ENCODE results near the gene DDX19B.

DNA sequence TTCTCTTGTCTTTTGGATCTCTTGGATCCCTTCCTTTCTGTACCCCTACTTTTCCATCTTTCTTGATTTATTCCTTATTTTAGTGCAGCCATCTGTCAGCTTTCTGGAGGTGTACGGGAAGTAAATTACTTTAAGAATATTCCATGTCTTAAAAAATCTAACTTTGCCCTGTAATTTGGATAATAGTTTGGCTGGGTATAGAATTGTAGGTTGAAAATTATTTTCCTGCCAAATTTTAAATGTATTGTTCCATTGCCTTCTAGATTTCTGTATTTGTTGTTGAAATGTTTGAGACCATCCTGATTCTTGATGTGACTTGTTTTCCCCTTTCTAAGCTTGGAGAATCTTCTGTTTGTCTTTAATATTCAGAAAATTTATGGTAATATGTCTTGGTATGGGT lies 2.1 kb downstream of the DDX19B start:
- TF ChIP-seq POLR2A (IDR thresholded peaks at IDR 0.05) (no peak), POLR2AphosphoS5 (IDR thresholded peaks at IDR 0.05) (no peak)
- TF ChIP-seq, protein P1, sequence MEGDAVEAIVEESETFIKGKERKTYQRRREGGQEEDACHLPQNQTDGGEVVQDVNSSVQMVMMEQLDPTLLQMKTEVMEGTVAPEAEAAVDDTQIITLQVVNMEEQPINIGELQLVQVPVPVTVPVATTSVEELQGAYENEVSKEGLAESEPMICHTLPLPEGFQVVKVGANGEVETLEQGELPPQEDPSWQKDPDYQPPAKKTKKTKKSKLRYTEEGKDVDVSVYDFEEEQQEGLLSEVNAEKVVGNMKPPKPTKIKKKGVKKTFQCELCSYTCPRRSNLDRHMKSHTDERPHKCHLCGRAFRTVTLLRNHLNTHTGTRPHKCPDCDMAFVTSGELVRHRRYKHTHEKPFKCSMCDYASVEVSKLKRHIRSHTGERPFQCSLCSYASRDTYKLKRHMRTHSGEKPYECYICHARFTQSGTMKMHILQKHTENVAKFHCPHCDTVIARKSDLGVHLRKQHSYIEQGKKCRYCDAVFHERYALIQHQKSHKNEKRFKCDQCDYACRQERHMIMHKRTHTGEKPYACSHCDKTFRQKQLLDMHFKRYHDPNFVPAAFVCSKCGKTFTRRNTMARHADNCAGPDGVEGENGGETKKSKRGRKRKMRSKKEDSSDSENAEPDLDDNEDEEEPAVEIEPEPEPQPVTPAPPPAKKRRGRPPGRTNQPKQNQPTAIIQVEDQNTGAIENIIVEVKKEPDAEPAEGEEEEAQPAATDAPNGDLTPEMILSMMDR (IDR thresholded peaks at IDR 0.05 in 8 of 11, conservative IDR thresholded peaks at IDR 0.05 in 3 of 11), result no peak
